K562 (cell line): Measurements from ENCODE around the gene FAM83F. TPM values are rescaled to one million over a fixed set of nuclear protein-coding genes. Genes with fewer than 3 reads are reported as not detected.

Experiments used
- ATAC-seq: fragments of 200-7000 bp; cut with Tn5 transposase; 3 replicates; pipeline ENCODE4 v1.9.1; 2020; ENCODE audit warnings: moderate library complexity
- BruUV-seq: library from RNA; stranded (reverse); fragments of 400-500 nt; replicated peaks from 2 replicates; lab custom pipeline; 2021; lab: Mats Ljungman, UMichigan
- CTCF ChIA-PET: fragments of 300-600 bp; formaldehyde crosslinking; extraction: SDS; loops from one replicate; lab custom pipeline; 2021; ENCODE audit warnings: low intra/inter-chr PET ratio; lab: Yijun Ruan, JAX
- POLR2A ChIA-PET: fragments of 300-600, 350-650 bp; sonication (Branson Sonifier 250); formaldehyde crosslinking; extraction: SDS; loops from one replicate; lab custom pipeline; 2021; ENCODE audit warnings: antibody characterized with exemption, inconsistent platforms; lab: Yijun Ruan, JAX
- DNase-seq, 4 experiments: peaks; one replicate each; pipeline versions ENCODE4 v3.0.0 to v3.0.0-alpha.2; 2011 to 2018; ENCODE audit warnings: low spot score in 3 of 4, mixed read lengths in 3 of 4; ENCODE audit errors: extremely low read depth in 1 of 4
- FAIRE-seq: peaks from 2 replicates; lab custom pipeline; 2011; peaks lifted over from hg19 to GRCh38; lab: Jason Lieb, UNC
- H2AFZ ChIP-seq: 2 replicates; pipeline ENCODE4 v1.6.0; 2011; ENCODE audit warnings: low read depth, low read length, control low read depth, inconsistent platforms
- H3K27ac ChIP-seq: fragments of 200-600 bp; 3 replicates; pipeline ENCODE4 v1.8.0; 2011; ENCODE audit warnings: low read depth, mild to moderate bottlenecking, control low read depth, inconsistent platforms, low read length, moderate library complexity, mixed read lengths; ENCODE audit errors: extremely low read depth
- H3K27me3 ChIP-seq, 2 experiments: fragments of 300-600 bp in 1 of 2; 2 replicates in 1 of 2; 3 replicates in 1 of 2; pipeline versions ENCODE4 v1.6.0 to v1.8.0; 2011; ENCODE audit warnings: inconsistent platforms in 2 of 2, low read length in 2 of 2, mild to moderate bottlenecking in 1 of 2, mixed read lengths in 1 of 2, moderate library complexity in 1 of 2; ENCODE audit not compliant: control insufficient read depth in 2 of 2, insufficient read depth in 2 of 2
- H3K36me3 ChIP-seq: fragments of 300-600 bp; 3 replicates; pipeline ENCODE4 v1.8.0; 2011; ENCODE audit warnings: mild to moderate bottlenecking, low read length, inconsistent platforms; ENCODE audit not compliant: control insufficient read depth, insufficient read depth
- H3K4me1 ChIP-seq, 2 experiments: fragments of 200-600 bp in 1 of 2; replicated peaks in 1 of 2; 2 replicates in 1 of 2; 3 replicates in 1 of 2; pipeline versions ENCODE4 v1.5.1 to v1.8.0; 2011; ENCODE audit warnings: inconsistent platforms in 2 of 2, low read length in 2 of 2, mild to moderate bottlenecking in 1 of 2, mixed read lengths in 1 of 2, moderate library complexity in 1 of 2; ENCODE audit not compliant: control insufficient read depth in 2 of 2, insufficient read depth in 2 of 2
- H3K4me2 ChIP-seq: 2 replicates; pipeline ENCODE4 v1.6.1; 2011; ENCODE audit warnings: low read length, control low read depth, inconsistent platforms, mixed read lengths; ENCODE audit not compliant: insufficient read depth
- H3K4me3 ChIP-seq: fragments of 200-600 bp; sonication (generic), shearing (Covaris generic); 2 replicates; pipeline ENCODE4 v1.5.1; 2016; ENCODE audit warnings: control low read depth, inconsistent platforms
- H3K79me2 ChIP-seq: fragments of 200-600 bp; 3 replicates; pipeline ENCODE4 v1.8.0; 2011; ENCODE audit warnings: low read length, inconsistent platforms; ENCODE audit not compliant: control insufficient read depth, insufficient read depth
- H3K9ac ChIP-seq, 2 experiments: 2 replicates each; pipeline versions ENCODE4 v1.6.0 to v1.6.1; 2011; ENCODE audit warnings: low read depth in 2 of 2, low read length in 2 of 2, control low read depth in 1 of 2, inconsistent platforms in 1 of 2, mild to moderate bottlenecking in 1 of 2, mixed read lengths in 1 of 2; ENCODE audit not compliant: insufficient read depth in 1 of 2
- H3K9me1 ChIP-seq: one replicate; pipeline ENCODE4 v1.6.0; 2011; ENCODE audit warnings: inconsistent platforms, mild to moderate bottlenecking, low read length, moderate library complexity; ENCODE audit not compliant: control insufficient read depth, insufficient read depth
- H3K9me3 ChIP-seq: replicated peaks from 2 replicates; pipeline ENCODE4 v1.5.1; 2011; ENCODE audit warnings: low read depth, low read length, inconsistent platforms; ENCODE audit not compliant: control insufficient read depth, insufficient read depth
- H4K20me1 ChIP-seq: replicated peaks from 2 replicates; pipeline ENCODE4 v1.6.1; 2011; ENCODE audit warnings: low read length, inconsistent platforms, mixed read lengths; ENCODE audit not compliant: control insufficient read depth, insufficient read depth
- NCOA1 ChIP-seq: fragments of 450-650 bp; IDR thresholded peaks from 2 replicates; pipeline ENCODE4 v1.6.1; 2016; ENCODE audit warnings: low read depth
- NCOR1 ChIP-seq: fragments of 450-650 bp; IDR thresholded peaks from 2 replicates; pipeline ENCODE4 v1.6.1; 2016; ENCODE audit warnings: mild to moderate bottlenecking, moderate library complexity
- ZBTB33 ChIP-seq: sonication (generic); formaldehyde crosslinking; IDR thresholded peaks from 2 replicates; pipeline ENCODE4 v1.8.1; 2023; ENCODE audit warnings: mild to moderate bottlenecking, missing genetic modification reagents
- ZFPM2 ChIP-seq: fragments of 250-450 bp; sonication (Bioruptor Pico); IDR thresholded peaks from 2 replicates; pipeline ENCODE4 v1.5.1; 2022; ENCODE audit warnings: mild to moderate bottlenecking
- WGBS: fragments of 100-300 bp; shearing (Covaris generic); methylation state at CpG from one replicate; pipeline ENCODE4 v1.1.6; 2016; ENCODE audit warnings: low coverage, mixed read lengths; ENCODE audit not compliant: insufficient coverage; ENCODE audit errors: missing lambda C conversion rate; 5-methylcytosine and 5-hydroxymethylcytosine counted together
- in situ Hi-C: fragments of 300-500 bp; cut with MboI; formaldehyde crosslinking; loops from 4 replicates; pipeline ENCODE4 v1.15.0; 2018; ENCODE audit warnings: inconsistent platforms, mixed read lengths
- intact Hi-C: fragments of 100-400 bp; cut with micrococcal nuclease; formaldehyde crosslinking; loops from 2 replicates; pipeline ENCODE4 v1.14.2; 2022
- polyA plus RNA-seq, 8 experiments: library from polyadenylated mRNA; depleted of rRNA in 4 of 8; stranded (reverse) in 5 of 8; unstranded in 3 of 8; fragments of >200 nt; fragmentation: Nextera tagmentation in 2 of 8; fragmentation: Illumina TruSeq in 1 of 8; extraction: Ambion mirVana in 2 of 8; extraction: Trizol in 1 of 8; gene quantifications; 2 replicates each; pipeline versions ENCODE4 v1.2.1 to v1.2.3, GENCODE V29; 2011 to 2014; ENCODE audit warnings: inconsistent platforms in 1 of 8, missing spikeins in 1 of 8
- total RNA-seq, 7 experiments: library from RNA; depleted of rRNA in 6 of 7; stranded (reverse); fragments of >200 nt in 6 of 7; fragmentation: Illumina TruSeq in 2 of 7; extraction: Trizol in 2 of 7; gene quantifications; 2 replicates each; pipeline versions ENCODE4 v1.2.1 to v1.2.3, GENCODE V29; 2011 to 2021; ENCODE audit warnings: low replicate concordance in 1 of 7
- TF ChIP-seq, protein P1 (sequence below): fragments of 250-450 bp; sonication (Bioruptor Pico); IDR thresholded peaks from 2 replicates; pipeline ENCODE4 v1.5.0; 2021; ENCODE audit warnings: mild to moderate bottlenecking, moderate library complexity
- TF ChIP-seq, protein P2 (sequence below): fragments of 450-650 bp; IDR thresholded peaks from 2 replicates; pipeline ENCODE4 v1.6.1; 2016; ENCODE audit warnings: low read depth, mild to moderate bottlenecking, moderate library complexity

The FAM83F gene
- total and polyA plus RNA-seq, 9 of the 15 experiments (the other 6 are each of a cell fraction or from before 2014, with no cell fraction given) = under 0.01 to 0.13 (median 0.04) TPM; not detected in 1

GRCh38 chr22:40046126-40046525, 51.4 kb downstream of the FAM83F start:
- Histone ChIP-seq H3K27ac (no peak overlapping the region), H3K4me3 (no peak overlapping the region; the same call in 1 of the 2 replicates), H3K79me2 (peaks cover 18% of the 10 kb centered on the region; the same call in 2 of the 3 replicates), H4K20me1 (peaks cover 2% of the 10 kb centered on the region), H2AFZ (no peak overlapping the region), H3K4me1 (peaks cover 12 to 31% of the 10 kb centered on the region in 2 experiments), H3K9me3 (no peaks in the 10 kb centered on the region), H3K9me1 (no peaks in the 10 kb centered on the region), H3K4me2 (peak overlapping the region; percentile 83), H3K36me3 (no peaks in the 10 kb centered on the region), H3K9ac (peak overlapping the region in 1 of 2 experiments; percentile 59; a peak in 1 of 4 replicates), H3K27me3 (no peaks in the 10 kb centered on the region)
- DNase-seq = no peak
- TF ChIP-seq NCOR1 (no peak), NCOA1 (no peak), ZFPM2 (CRISPR knock-in tag) (no peak), ZBTB33 (peak; percentile 25; the same call in 1 of the 2 replicates)
- TF ChIP-seq, protein P1, sequence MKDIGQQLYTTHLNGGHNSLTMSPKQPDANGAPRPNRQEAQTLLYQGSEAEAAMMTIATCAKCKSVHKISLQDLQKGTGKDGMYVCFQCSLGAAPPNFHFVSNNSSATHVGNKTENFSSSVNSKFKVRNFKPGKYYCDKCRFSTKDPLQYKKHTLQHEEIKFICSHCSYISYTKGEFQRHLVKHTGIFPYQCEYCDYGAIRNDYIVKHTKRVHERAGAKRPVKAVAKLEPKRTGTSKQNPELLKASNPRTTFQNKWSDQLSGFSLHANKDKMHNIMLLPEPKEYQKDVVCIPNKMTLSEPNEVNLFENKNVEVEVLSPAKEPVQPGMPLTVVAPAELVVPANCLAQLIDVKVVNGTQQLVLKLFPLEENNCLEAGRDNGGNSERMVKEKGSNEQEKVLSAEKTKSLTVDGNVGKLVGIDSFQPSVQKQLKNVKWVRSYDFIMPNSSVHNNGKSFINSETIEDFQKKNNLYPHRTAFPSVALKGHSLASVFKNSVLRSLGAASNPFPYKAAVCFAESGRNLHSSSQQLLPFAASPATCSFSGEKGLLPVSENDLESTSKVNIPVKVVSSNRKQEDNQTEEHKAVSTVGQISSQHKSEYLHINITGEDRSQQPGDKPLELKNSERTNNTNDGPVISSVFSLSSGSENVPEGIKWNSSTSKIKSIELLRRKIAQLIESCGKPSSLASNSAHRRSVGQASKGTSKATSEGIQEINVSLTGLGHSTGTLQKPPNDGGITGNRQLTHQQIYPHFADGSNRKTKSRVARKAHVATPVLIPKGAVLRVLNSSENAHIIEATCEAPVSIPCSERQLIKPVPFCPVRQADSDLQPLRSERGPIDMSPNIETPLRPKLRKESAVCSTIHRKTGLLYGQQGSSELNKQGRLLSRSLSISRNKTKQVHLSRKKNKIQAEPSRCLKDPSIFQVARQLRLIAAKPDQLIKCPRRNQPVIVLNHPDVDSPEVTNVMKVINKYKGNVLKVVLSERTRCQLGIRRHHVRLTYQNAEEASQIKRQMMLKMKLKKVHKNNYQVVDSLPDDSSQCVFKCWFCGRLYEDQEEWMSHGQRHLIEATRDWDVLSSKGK (CRISPR knock-in tag) = no peak
- TF ChIP-seq, protein P2, sequence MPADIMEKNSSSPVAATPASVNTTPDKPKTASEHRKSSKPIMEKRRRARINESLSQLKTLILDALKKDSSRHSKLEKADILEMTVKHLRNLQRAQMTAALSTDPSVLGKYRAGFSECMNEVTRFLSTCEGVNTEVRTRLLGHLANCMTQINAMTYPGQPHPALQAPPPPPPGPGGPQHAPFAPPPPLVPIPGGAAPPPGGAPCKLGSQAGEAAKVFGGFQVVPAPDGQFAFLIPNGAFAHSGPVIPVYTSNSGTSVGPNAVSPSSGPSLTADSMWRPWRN = no peak
- in situ Hi-C loops (loop anchor here (10.0 kb wide), 1 partner anchor 139 kb away; no protein-coding TSS in a partner anchor), intact Hi-C loops (no loop called here)
- CTCF ChIA-PET = interaction anchor here (0.6 to 0.7 kb wide), 2 partner anchors 283 to 302 kb away, joined by 6 to 9 read pairs; no protein-coding TSS in a partner anchor
- 60% methylated on average over 9 of the region's 9 CpGs for WGBS
- TSS peak; percentile 71 for BruUV-seq
- no peak for ATAC-seq
- FAIRE-seq = no peak
- POLR2A ChIA-PET = interaction anchor here (1.3 kb wide), 2 partner anchors 10 to 13 kb away, joined by 4 to 5 read pairs; no protein-coding TSS in a partner anchor
